Measurements from ENCODE around the gene ARHGAP12.

Gene ARHGAP12

GRCh38 chr10:31930856-31931255 lies 2.2 kb upstream of the ARHGAP12 start:
- TF ChIP-seq CTCF (IDR thresholded peaks at IDR 0.05; ENCODE audit: control insufficient read depth, insufficient read depth, low read depth, low read length, missing control alignments): no peak

DNA sequence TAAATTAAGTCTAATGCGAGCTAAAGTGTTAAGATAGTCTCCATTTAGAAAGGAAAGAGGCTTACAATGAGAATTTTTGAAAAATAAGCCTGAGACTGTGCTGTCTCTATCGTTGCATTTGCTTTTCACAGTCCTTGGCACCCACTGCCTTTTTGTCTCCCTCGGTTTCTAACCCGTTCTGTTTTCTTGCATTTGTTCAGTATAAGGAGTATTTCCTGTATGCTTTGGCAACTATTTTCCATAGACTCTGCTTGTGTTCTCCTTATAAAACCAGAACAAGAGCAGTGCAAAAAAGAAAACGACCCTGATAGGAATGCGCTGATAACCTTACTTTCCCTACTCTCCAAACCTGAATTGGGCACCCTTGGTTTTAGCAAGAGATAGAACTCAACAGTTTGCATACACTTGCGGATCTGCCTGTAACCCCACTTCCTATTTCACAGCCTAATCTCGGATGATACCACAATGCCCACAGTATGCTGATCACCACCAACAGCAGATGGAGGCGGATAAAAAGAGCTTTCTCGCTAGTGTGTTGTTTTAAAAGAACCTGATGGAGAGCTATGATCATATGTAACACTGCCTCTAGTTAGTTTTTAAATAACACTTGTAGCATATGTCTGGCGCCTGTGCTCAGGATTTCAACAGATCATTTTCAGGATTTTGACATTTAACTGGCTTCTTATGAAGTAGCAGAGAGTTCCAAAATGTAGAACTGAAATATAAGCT lies 1.6 kb upstream of the ARHGAP12 start:
- H3K4me3 ChIP-seq (ENCODE audit: control insufficient read depth, low read depth, low read length): peak overlapping the region; percentile 67
- no peak for TF ChIP-seq CTCF (IDR thresholded peaks at IDR 0.05; ENCODE audit: control insufficient read depth, insufficient read depth, low read depth, low read length, missing control alignments)
- DNase-seq (ENCODE audit: low read depth): no peak

More at GRCh38 chr10:31930856-31931255, 2.2 kb upstream of the ARHGAP12 start:
- H3K4me3 ChIP-seq (ENCODE audit: control insufficient read depth, low read depth, low read length): no peak overlapping the region
- DNase-seq (ENCODE audit: low read depth): no peak

- TF ChIP-seq CTCF (IDR thresholded peaks at IDR 0.05; ENCODE audit: control insufficient read depth, insufficient read depth, low read depth, low read length, missing control alignments): no peak
- peak overlapping the region; percentile 67 for H3K4me3 ChIP-seq (ENCODE audit: control insufficient read depth, low read depth, low read length)
- DNase-seq (ENCODE audit: low read depth): no peak
Observed at GRCh38 chr10:31929261-31930022, 811 bp upstream of the ARHGAP12 start.

DNA sequence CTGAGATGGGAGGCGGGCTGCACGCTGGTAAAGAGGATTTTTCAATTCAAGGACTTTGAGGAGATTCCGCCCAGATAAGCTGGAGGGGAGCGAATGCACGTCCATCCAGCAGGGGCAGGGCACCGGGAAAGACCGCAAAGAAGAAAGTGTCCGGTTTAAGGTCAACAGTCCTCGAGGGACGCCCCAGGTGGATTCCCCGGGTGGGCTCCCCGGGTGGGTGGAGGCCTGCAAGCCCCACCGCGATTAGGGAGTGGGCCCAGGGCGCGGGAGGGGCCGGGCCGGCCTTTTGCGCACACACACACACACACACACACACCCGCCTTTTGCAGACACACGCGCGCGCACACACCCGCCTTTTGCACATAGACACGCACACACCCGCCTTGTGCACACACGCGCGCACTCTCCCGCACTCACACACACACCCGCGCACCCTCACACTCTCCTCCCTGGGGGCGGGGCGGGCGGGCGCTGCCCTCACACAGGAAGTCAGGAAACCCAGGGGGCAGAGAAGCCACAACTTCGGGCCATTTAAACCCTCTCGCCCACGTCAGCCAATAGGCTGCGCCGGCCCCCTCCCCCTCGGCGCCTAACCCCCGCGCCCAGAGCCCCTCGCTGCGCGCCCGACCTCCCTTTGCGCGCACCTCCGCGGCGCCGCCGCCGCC lies 615 bp downstream of the ARHGAP12 start:
- no peak for DNase-seq (ENCODE audit: low read depth)
- H3K4me3 ChIP-seq (ENCODE audit: control insufficient read depth, low read depth, low read length): peak overlapping the region; percentile 67

DNA sequence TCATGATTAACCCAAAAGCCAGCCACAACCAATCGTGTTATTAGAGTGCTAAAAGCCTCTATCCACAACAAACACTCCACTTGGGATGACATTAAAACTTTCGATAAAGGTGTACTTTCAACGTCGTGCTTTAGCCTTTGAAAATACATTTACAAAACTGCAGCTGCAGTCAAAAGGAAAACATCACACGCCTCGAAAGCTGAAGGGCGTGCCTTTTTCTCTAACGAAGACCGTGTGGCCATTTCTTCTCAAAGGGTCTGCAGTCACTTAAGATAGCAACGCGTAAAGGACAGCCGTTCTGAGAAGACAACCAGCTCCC lies 1.1 kb downstream of the ARHGAP12 start:
- no peak for DNase-seq (ENCODE audit: low read depth)
- H3K4me3 ChIP-seq (ENCODE audit: control insufficient read depth, low read depth, low read length): peak overlapping the region; percentile 67
- TF ChIP-seq CTCF (IDR thresholded peaks at IDR 0.05; ENCODE audit: control insufficient read depth, insufficient read depth, low read depth, low read length, missing control alignments): no peak

More for the DNA sequence above, 615 bp downstream of the ARHGAP12 start:
- peak; percentile 38 for TF ChIP-seq CTCF (IDR thresholded peaks at IDR 0.05; ENCODE audit: control insufficient read depth, insufficient read depth, low read depth, low read length, missing control alignments)

DNA sequence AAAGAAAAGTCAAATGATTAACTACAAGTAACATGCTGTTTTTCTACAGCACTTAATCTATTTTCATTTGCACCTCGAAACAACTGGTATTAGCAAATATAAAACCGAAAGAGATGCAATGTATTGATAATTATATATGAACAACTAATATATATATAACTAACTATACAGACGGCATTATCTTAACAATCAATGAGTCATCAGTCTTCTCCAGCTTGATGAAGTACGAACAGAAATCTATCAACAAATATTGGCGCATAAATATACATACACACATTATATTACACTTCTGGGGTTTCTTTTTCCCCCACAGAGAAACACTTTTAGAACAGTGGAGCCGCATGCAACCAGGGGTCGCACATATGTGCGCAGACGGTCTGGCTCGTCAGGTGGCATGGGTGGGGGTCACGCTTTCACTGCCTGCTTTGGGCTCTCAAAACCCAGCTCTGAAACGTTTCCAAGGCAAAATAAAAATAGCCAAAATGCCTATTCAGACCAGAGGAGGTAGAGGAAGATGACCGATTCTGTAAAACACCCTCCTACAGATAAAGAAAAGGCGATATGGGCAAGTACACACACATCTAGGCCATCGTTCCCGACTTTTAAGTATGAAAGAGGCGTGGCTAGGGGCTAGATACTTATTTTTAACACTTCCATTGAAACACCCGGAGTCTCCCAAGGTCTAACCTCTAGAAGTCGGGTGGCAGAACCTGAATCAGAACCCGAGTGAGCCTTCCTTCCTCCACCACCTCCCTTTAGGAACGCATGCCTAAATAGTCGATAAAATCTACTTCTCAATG lies 1.7 kb downstream of the ARHGAP12 start:
- no peak for DNase-seq (ENCODE audit: low read depth)
- H3K4me3 ChIP-seq (ENCODE audit: control insufficient read depth, low read depth, low read length): peak overlapping the region; percentile 67
- TF ChIP-seq CTCF (IDR thresholded peaks at IDR 0.05; ENCODE audit: control insufficient read depth, insufficient read depth, low read depth, low read length, missing control alignments): no peak
